ENCODE data around the gene SYNGR2.

DNA sequence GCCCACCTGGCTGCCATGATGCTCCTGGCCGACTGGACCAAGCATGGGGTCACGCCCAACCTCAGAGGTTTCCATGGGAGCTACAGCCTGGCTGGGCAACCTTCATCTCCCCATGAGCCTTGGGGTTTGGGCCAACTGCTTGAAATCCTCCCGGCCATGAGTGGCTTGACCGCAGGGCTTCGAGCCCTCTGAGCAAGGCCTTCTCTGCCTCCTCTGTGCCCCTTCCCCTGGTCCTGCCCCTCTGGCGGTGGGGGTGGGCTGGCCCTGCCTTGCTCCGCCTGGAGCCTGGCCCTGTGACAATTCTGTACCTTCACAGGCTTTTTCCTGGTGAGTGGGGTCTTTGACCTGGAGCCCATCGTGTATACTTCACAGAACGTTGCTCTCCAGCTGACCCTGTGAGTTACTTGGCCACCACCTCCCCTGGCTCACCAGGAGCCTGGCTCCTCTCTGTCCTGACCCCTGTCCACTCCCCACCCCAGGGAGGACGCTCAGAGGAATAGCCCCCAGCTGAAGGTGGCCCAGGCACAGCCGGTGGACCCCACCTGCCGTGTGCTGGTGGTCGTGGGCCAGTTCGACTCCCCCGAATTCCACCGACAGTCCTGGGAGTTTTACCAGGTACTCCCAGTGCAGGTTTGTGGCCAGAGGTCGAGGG is 36.9 kb downstream of the SYNGR2 start:
- TF ChIP-seq POLR2AphosphoS5 (IDR thresholded peaks at IDR 0.05; ENCODE audit: low read depth, low read length) (no peak), TAF1 (IDR thresholded peaks at IDR 0.05; ENCODE audit: low read depth, low read length) (no peak), POLR2A (IDR thresholded peaks at IDR 0.05; ENCODE audit: low read depth, low read length) (no peak)
